ENCODE measurements around the gene RPS16. TPM values are rescaled to one million over a fixed set of nuclear protein-coding genes. Genes with fewer than 3 reads are reported as not detected.

The RPS16 gene
- total RNA-seq, 1 donor from 2014 or later, result 87.2 TPM

GRCh38 chr19:39449116-39449797 lies 13.5 kb upstream of the RPS16 start:
- DNase-seq (ENCODE audit: low spot score), result no peak

GRCh38 chr19:39448271-39448670 lies 12.5 kb upstream of the RPS16 start:
- no peak for DNase-seq (ENCODE audit: low spot score)

- no peak for DNase-seq (ENCODE audit: low spot score)
Measured at GRCh38 chr19:39446365-39447084, 10.8 kb upstream of the RPS16 start.

GRCh38 chr19:39445196-39446111 lies 9.7 kb upstream of the RPS16 start, which contains the start of gene SUPT5H:
SUPT5H (plus strand) TSS chr19:39445582; CDS start chr19:39445891, 309 bp downstream.
- DNase-seq (ENCODE audit: low spot score), result peak; percentile 99

- DNase-seq (ENCODE audit: low spot score), result no peak
Measured at GRCh38 chr19:39444598-39445195, 8.9 kb upstream of the RPS16 start.

GRCh38 chr19:39438270-39438934 lies 2.7 kb upstream of the RPS16 start:
- no peak for DNase-seq (ENCODE audit: low spot score)

GRCh38 chr19:39436350-39436716 lies 584 bp upstream of the RPS16 start:
- DNase-seq (ENCODE audit: low spot score), result no peak

GRCh38 chr19:39434123-39435076 lies 1.3 kb downstream of the RPS16 start:
- DNase-seq (ENCODE audit: low spot score), result no peak

GRCh38 chr19:39433480-39434079 lies 2.2 kb downstream of the RPS16 start:
- no peak for DNase-seq (ENCODE audit: low spot score)

GRCh38 chr19:39432677-39433025 lies 3.1 kb downstream of the RPS16 start:
- no peak for DNase-seq (ENCODE audit: low spot score)

- peak; percentile 71 for DNase-seq (ENCODE audit: low spot score)
Measured at GRCh38 chr19:39430675-39431593, 4.8 kb downstream of the RPS16 start.

- peak; percentile 92 for DNase-seq (ENCODE audit: low spot score)
Measured at GRCh38 chr19:39428283-39429112, 7.3 kb downstream of the RPS16 start.

- DNase-seq (ENCODE audit: low spot score), result no peak
Measured at GRCh38 chr19:39427707-39428106, 8.0 kb downstream of the RPS16 start.

- no peak for DNase-seq (ENCODE audit: low spot score)
Measured at GRCh38 chr19:39426170-39426569, 9.6 kb downstream of the RPS16 start.

- DNase-seq (ENCODE audit: low spot score), result no peak
Measured at GRCh38 chr19:39425744-39426143, 10.0 kb downstream of the RPS16 start.

- no peak for DNase-seq (ENCODE audit: low spot score)
Measured at GRCh38 chr19:39424934-39425333, 10.8 kb downstream of the RPS16 start.

GRCh38 chr19:39423258-39424086 lies 12.3 kb downstream of the RPS16 start:
- no peak for DNase-seq (ENCODE audit: low spot score)

Measured in umbilical cord (tissue), 2 donors.